NCI-H146 treated with DMSO at 0.1 percent for 48 hours (cell line): ENCODE results near the gene MAL.
"Not testable (repeated sequence)": the region's sequence is repeated elsewhere in the genome, so short reads cannot be mapped to it uniquely, and the experiment has no call there.

Experiments
- DNase-seq: peaks from one replicate; lab custom pipeline; 2025; ENCODE audit not compliant: unreplicated experiment; lab: John Stamatoyannopoulos, UW

MAL gene

GRCh38 chr2:95032341-95032740, 6.8 kb downstream of the MAL start:
- DNase-seq, result no peak

GRCh38 chr2:95032868-95033603, 7.5 kb downstream of the MAL start:
- DNase-seq, result no peak

- DNase-seq, result no peak
Measured at GRCh38 chr2:95034221-95034620, 8.7 kb downstream of the MAL start.

GRCh38 chr2:95034818-95035217, 9.3 kb downstream of the MAL start:
- no peak for DNase-seq

- no peak for DNase-seq
Measured at GRCh38 chr2:95036596-95037383, 11.3 kb downstream of the MAL start.

- DNase-seq, result no peak
Measured at GRCh38 chr2:95037384-95037839, 11.9 kb downstream of the MAL start.

- not testable (repeated sequence) for DNase-seq
Measured at GRCh38 chr2:95037841-95038585, 12.5 kb downstream of the MAL start.

GRCh38 chr2:95038635-95039298, 13.3 kb downstream of the MAL start:
- DNase-seq, result no peak

- no peak for DNase-seq
Measured at GRCh38 chr2:95039363-95039762, 13.9 kb downstream of the MAL start.

GRCh38 chr2:95039978-95040377, 14.5 kb downstream of the MAL start:
- no peak for DNase-seq

GRCh38 chr2:95040426-95040825, 14.9 kb downstream of the MAL start:
- no peak for DNase-seq

- DNase-seq, result no peak
Measured at GRCh38 chr2:95041060-95041823, 15.7 kb downstream of the MAL start.

- DNase-seq, result no peak
Measured at GRCh38 chr2:95041824-95042442, 16.4 kb downstream of the MAL start.

GRCh38 chr2:95042472-95043271, 17.2 kb downstream of the MAL start:
- DNase-seq, result peak; percentile 92

GRCh38 chr2:95043300-95044093, 18.0 kb downstream of the MAL start:
- DNase-seq, result no peak

- DNase-seq, result no peak
Measured at GRCh38 chr2:95044601-95045000, 19.1 kb downstream of the MAL start.

GRCh38 chr2:95046371-95047112, 21.0 kb downstream of the MAL start:
- no peak for DNase-seq
